Measurements from ENCODE around the gene AKNAD1.

DNA sequence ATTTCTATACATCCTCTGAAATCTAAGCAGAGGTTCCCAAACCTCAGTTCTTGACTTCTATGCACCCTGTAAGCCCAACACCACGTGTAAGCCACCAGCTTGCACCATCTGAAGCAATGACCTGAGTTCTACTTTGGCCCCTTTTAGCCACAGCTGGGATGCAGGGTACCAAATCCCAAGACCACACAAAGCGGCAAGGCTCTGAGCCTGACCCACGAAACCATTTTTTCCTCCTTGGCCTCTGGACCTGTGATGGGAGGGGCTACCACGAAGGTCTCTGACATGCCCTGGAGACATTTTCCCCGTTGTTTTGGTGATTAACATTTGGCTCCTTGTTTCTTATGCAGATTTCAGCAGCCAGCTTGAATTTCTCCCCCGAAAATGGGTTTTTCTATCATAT is 71.6 kb downstream of the AKNAD1 start:
- TF ChIP-seq CTCF (conservative IDR thresholded peaks at IDR 0.05; ENCODE audit: low read length) (no peak), EZH2phosphoT487 (IDR thresholded peaks at IDR 0.05; ENCODE audit: borderline replicate concordance) (no peak)
